HCT116 (cell line): ENCODE measurements around the gene MPIG6B. TPM values are rescaled to one million over a fixed set of nuclear protein-coding genes. Genes with fewer than 3 reads are reported as not detected.

Source experiments
- ATAC-seq: fragments of 200-7000 bp; cut with Tn5 transposase; 2 replicates; pipeline ENCODE4 v1.9.1; 2020; ENCODE audit warnings: mild to moderate bottlenecking, moderate library complexity
- BruUV-seq: library from RNA; stranded (reverse); fragments of 400-500 nt; replicated peaks from 2 replicates; lab custom pipeline; 2021; lab: Mats Ljungman, UMichigan
- CTCF ChIA-PET: fragments of 300-600 bp; sonication (Branson Sonifier 250); formaldehyde crosslinking; loops from one replicate; lab custom pipeline; 2021; ENCODE audit warnings: antibody characterized with exemption; lab: Charles Lee
- POLR2A ChIA-PET: fragments of 300-600, 350-600 bp; sonication (Branson Sonifier 250); formaldehyde crosslinking; loops from one replicate; lab custom pipeline; 2021; ENCODE audit warnings: antibody characterized with exemption; lab: Charles Lee
- RAD21 ChIA-PET, 2 experiments: fragments of 300-600 bp; sonication (Branson Sonifier 250); formaldehyde crosslinking; loops; one replicate each; lab custom pipeline; 2023; ENCODE audit warnings: low total read pairs in 2 of 2; ENCODE audit not compliant: uncharacterized antibody in 2 of 2, unreplicated experiment in 2 of 2, low non-redundant PET in 1 of 2; lab: Charles Lee
- DNase-seq: peaks from one replicate; pipeline ENCODE4 v3.0.0-alpha.2; 2010; ENCODE audit warnings: low read depth, low spot score
- H2AFZ ChIP-seq: fragments of 200-600 bp; shearing (Covaris generic), sonication (generic); 2 replicates; pipeline ENCODE4 v1.6.1; 2017; ENCODE audit warnings: low read depth, mixed run types, mixed read lengths, antibody characterized with exemption, low read length; ENCODE audit not compliant: poor library complexity, severe bottlenecking
- H3K27ac ChIP-seq: 2 replicates; pipeline ENCODE4 v1.5.1; 2012; ENCODE audit warnings: low read depth, low read length
- H3K27me3 ChIP-seq: fragments of 200-600 bp; sonication (generic); 2 replicates; pipeline ENCODE4 v1.6.1; 2016; ENCODE audit warnings: mixed run types, low read length, mixed read lengths; ENCODE audit not compliant: insufficient read depth
- H3K36me3 ChIP-seq, 2 experiments: fragments of 200-500 bp in 1 of 2; fragments of 200-600 bp in 1 of 2; sonication (Bioruptor generic) in 1 of 2; sonication (generic) in 1 of 2; 2 replicates each; pipeline versions ENCODE4 v1.5.1 to v1.6.1; 2014 to 2016; ENCODE audit warnings: low read length in 2 of 2, inconsistent platforms in 1 of 2, mixed read lengths in 1 of 2, mixed run types in 1 of 2; ENCODE audit not compliant: insufficient read depth in 2 of 2, control insufficient read depth in 1 of 2
- H3K4me1 ChIP-seq, 2 experiments: fragments of 200-600 bp in 1 of 2; sonication (generic) in 1 of 2; 2 replicates each; pipeline versions ENCODE4 v1.5.1 to v1.6.1; 2012 to 2017; ENCODE audit warnings: low read length in 2 of 2, inconsistent platforms in 1 of 2, mild to moderate bottlenecking in 1 of 2, mixed read lengths in 1 of 2, mixed run types in 1 of 2, moderate library complexity in 1 of 2; ENCODE audit not compliant: insufficient read depth in 2 of 2, control insufficient read depth in 1 of 2
- H3K4me2 ChIP-seq: fragments of 200-600 bp; sonication (generic); 2 replicates; pipeline ENCODE4 v1.6.1; 2017; ENCODE audit warnings: mixed run types, low read length, mixed read lengths
- H3K4me3 ChIP-seq, 2 experiments: fragments of 200-600 bp in 1 of 2; sonication (generic) in 1 of 2; replicated peaks in 1 of 2; 2 replicates each; pipeline ENCODE4 v1.5.1; 2011 to 2016; ENCODE audit warnings: low read length in 2 of 2, control low read depth in 1 of 2, low read depth in 1 of 2, mild to moderate bottlenecking in 1 of 2, mixed read lengths in 1 of 2, mixed run types in 1 of 2
- H3K79me2 ChIP-seq: fragments of 200-600 bp; sonication (generic); 2 replicates; pipeline ENCODE4 v1.6.1; 2017; ENCODE audit warnings: mild to moderate bottlenecking, mixed run types, low read length, moderate library complexity, mixed read lengths; ENCODE audit not compliant: insufficient read depth
- H3K9ac ChIP-seq: fragments of 200-600 bp; sonication (generic); 2 replicates; pipeline ENCODE4 v1.6.1; 2016; ENCODE audit warnings: low read length, mixed read lengths
- H3K9me2 ChIP-seq: fragments of 200-600 bp; sonication (generic), shearing (Covaris generic); 2 replicates; pipeline ENCODE4 v1.6.1; 2017; ENCODE audit warnings: mixed run types, mild to moderate bottlenecking, moderate library complexity; ENCODE audit not compliant: insufficient read depth
- H3K9me3 ChIP-seq, 2 experiments: fragments of 200-500 bp in 1 of 2; fragments of 200-600 bp in 1 of 2; sonication (Bioruptor generic) in 1 of 2; sonication (generic) in 1 of 2; 2 replicates each; pipeline ENCODE4 v1.6.1; 2014 to 2017; ENCODE audit warnings: low read length in 2 of 2, mixed read lengths in 2 of 2, inconsistent platforms in 1 of 2, low read depth in 1 of 2, mild to moderate bottlenecking in 1 of 2, mixed run types in 1 of 2, moderate library complexity in 1 of 2; ENCODE audit not compliant: control insufficient read depth in 1 of 2, insufficient read depth in 1 of 2
- H4K20me1 ChIP-seq: fragments of 200-600 bp; sonication (generic), shearing (Covaris generic); 2 replicates; pipeline ENCODE4 v1.6.1; 2017; ENCODE audit warnings: mixed run types, mild to moderate bottlenecking, moderate library complexity; ENCODE audit not compliant: insufficient read depth
- ATF3 ChIP-seq: IDR thresholded peaks from 2 replicates; pipeline ENCODE4 v1.6.1; 2012
- CBX3 ChIP-seq: IDR thresholded peaks from 2 replicates; pipeline ENCODE4 v1.6.1; 2012; ENCODE audit warnings: low read depth
- CEBPB ChIP-seq: IDR thresholded peaks from 2 replicates; pipeline ENCODE4 v1.6.1; 2012; ENCODE audit warnings: low read depth
- EZH2 ChIP-seq: fragments of 200-600 bp; sonication (generic); IDR thresholded peaks from 2 replicates; pipeline ENCODE4 v1.6.1; 2017; ENCODE audit warnings: antibody characterized with exemption, mixed run types
- FOSL1 ChIP-seq: IDR thresholded peaks from 2 replicates; pipeline ENCODE4 v1.6.1; 2012; ENCODE audit warnings: low read depth
- POLR2A ChIP-seq: IDR thresholded peaks from 2 replicates; pipeline ENCODE4 v1.7.0; 2011; ENCODE audit warnings: borderline replicate concordance; ENCODE audit not compliant: insufficient read depth, insufficient read length; ENCODE audit errors: extremely low read depth
- REST ChIP-seq: IDR thresholded peaks from 2 replicates; pipeline ENCODE4 v1.6.1; 2012; ENCODE audit warnings: low read depth
- SIN3A ChIP-seq: IDR thresholded peaks from 2 replicates; pipeline ENCODE4 v1.6.1; 2012; ENCODE audit warnings: low read depth
- ZFX ChIP-seq: fragments of 450-650 bp; IDR thresholded peaks from 2 replicates; pipeline ENCODE4 v1.6.1; 2017
- intact Hi-C: fragments of 100-400 bp; cut with micrococcal nuclease; formaldehyde crosslinking; loops from 2 replicates; pipeline ENCODE4 v1.10.0; 2022
- total RNA-seq: library from RNA; stranded (reverse); gene quantifications from one replicate; pipeline ENCODE4 v1.2.1, GENCODE V29; 2021; ENCODE audit not compliant: unreplicated experiment

MPIG6B gene
- total RNA-seq, 1 experiment from 2014 or later, result 0.42 TPM

- Histone ChIP-seq H3K4me1 (peaks cover 8 to 21% of the 10 kb centered on the region in 2 experiments; a peak in 3 of 4 replicates), H3K36me3 (no peaks in the 10 kb centered on the region), H3K4me3 (no peak overlapping the region)
- POLR2A ChIA-PET, result no interaction called here
- intact Hi-C loops, result no loop called here
- no peak for TF ChIP-seq EZH2
- TF ChIP-seq FOSL1, result no peak
- no peak for TF ChIP-seq ZFX
- TF ChIP-seq CEBPB, result no peak
- TF ChIP-seq POLR2A, result no peak
- TF ChIP-seq SIN3A, result no peak
- TF ChIP-seq REST, result no peak
- no peak for TF ChIP-seq CBX3
- no peak for TF ChIP-seq ATF3
- TF ChIP-seq, all 23 proteins: peak for 0
- Histone ChIP-seq H3K27ac (no peak overlapping the region), H3K4me2 (no peak overlapping the region), H3K9me3 (no peaks in the 10 kb centered on the region), H3K9ac (no peak overlapping the region), H3K27me3 (no peaks in the 10 kb centered on the region), H4K20me1 (no peaks in the 10 kb centered on the region), H3K9me2 (no peaks in the 10 kb centered on the region), H3K79me2 (peaks cover 13% of the 10 kb centered on the region), H2AFZ (no peak overlapping the region)
- ATAC-seq, result no peak
- RAD21 ChIA-PET, result no interaction called here
- no TSS peak for BruUV-seq
- CTCF ChIA-PET, result no interaction called here
- no peak for DNase-seq
Measured at GRCh38 chr6:31705931-31706330, 17.2 kb upstream of the MPIG6B start.
